Lower leg skin (tissue), 4 donors: Measurements from ENCODE around the gene RAB13. TPM values are rescaled to one million over a fixed set of nuclear protein-coding genes. Genes with fewer than 3 reads are reported as not detected.

Experiments
- DNase-seq, 2 donors: peaks; one replicate each; pipeline ENCODE4 v3.0.0-alpha.2; 2019; ENCODE audit warnings: low spot score in 2 of 2
- H3K4me3 ChIP-seq: fragments of 200-600 bp; sonication (generic); 2 replicates; pipeline ENCODE4 v1.5.1; 2017; ENCODE audit warnings: mild to moderate bottlenecking, low read depth; ENCODE audit not compliant: poor library complexity, severe bottlenecking
- POLR2A ChIP-seq, 2 donors: fragments of 450-650 bp; IDR thresholded peaks; one replicate each; pipeline ENCODE4 v1.6.1; 2016 to 2017; ENCODE audit warnings: antibody characterized with exemption in 2 of 2, mild to moderate bottlenecking in 1 of 2, moderate library complexity in 1 of 2
- WGBS, 2 donors: methylation state at CpG; one replicate each; pipeline ENCODE4 v1.1.5; 2018; 5-methylcytosine and 5-hydroxymethylcytosine counted together
- intact Hi-C: fragments of 100-400 bp; cut with DNase I; formaldehyde crosslinking; loops from one replicate; pipeline ENCODE4 v1.15.0; 2023; ENCODE audit warnings: low total_unique reads
- total RNA-seq, 4 donors: library from RNA; depleted of rRNA; stranded (reverse); fragments of >200 nt; gene quantifications; one replicate each; pipeline ENCODE4 v1.1.0, GENCODE V29; 2016
- TF ChIP-seq, protein P1 (sequence below), 3 donors: fragments of 450-650 bp; IDR thresholded peaks; one replicate each; pipeline ENCODE4 v1.5.1; 2016; ENCODE audit warnings: antibody characterized with exemption in 3 of 3, mild to moderate bottlenecking in 3 of 3, moderate library complexity in 2 of 3

The RAB13 gene
- total RNA-seq, 4 donors from 2014 or later, result 15.6 to 29.4 (median 25.4) TPM

DNA sequence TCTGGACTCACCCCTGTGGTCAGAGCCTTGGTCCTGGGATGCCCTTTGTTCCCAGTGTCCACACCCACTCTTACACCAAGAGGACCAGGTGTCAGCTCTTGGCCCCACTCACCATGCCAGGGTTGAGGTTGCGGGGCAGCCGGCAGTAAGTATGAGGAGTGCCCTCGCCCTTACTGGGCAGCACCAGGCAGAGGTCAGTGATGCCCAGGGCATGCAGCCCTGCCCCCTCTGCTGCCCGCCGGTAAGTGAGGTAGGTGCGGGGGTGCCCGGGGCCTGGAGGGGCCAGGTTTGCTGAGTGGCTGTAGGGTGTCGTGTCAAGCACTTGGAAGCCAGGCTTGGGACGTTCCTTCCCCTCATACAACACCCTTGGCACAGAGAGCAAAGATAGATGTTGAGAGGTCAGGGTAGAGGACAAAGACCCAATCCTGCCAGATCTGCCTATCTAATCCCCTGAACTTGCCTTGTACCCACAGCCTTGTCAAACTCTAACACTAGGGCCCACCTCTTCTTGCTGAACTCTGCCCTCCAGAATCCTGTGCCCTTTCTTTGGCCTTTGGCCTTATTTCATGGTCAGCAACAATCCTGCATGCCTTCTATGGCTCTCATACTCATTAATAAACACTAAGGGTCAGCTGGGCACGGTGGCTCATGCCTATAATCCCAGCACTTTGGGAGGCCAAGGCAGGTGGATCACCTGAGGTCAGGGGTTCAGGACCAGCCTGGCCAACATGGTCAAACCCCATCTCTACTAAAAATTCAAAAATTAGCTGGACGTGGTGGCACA, 43.2 kb downstream of the RAB13 start:
- no peak for DNase-seq
- 87 to 89% methylated on average over 9 to 11 of the region's 11 CpGs for WGBS, 2 donors
- intact Hi-C loops, result no loop called here

GRCh38 chr1:153941826-153942725, 44.1 kb downstream of the RAB13 start:
- H3K4me3 ChIP-seq, result no peak overlapping the region
- TF ChIP-seq POLR2A (IDR thresholded peaks at IDR 0.05), result no peak
- TF ChIP-seq, protein P1, sequence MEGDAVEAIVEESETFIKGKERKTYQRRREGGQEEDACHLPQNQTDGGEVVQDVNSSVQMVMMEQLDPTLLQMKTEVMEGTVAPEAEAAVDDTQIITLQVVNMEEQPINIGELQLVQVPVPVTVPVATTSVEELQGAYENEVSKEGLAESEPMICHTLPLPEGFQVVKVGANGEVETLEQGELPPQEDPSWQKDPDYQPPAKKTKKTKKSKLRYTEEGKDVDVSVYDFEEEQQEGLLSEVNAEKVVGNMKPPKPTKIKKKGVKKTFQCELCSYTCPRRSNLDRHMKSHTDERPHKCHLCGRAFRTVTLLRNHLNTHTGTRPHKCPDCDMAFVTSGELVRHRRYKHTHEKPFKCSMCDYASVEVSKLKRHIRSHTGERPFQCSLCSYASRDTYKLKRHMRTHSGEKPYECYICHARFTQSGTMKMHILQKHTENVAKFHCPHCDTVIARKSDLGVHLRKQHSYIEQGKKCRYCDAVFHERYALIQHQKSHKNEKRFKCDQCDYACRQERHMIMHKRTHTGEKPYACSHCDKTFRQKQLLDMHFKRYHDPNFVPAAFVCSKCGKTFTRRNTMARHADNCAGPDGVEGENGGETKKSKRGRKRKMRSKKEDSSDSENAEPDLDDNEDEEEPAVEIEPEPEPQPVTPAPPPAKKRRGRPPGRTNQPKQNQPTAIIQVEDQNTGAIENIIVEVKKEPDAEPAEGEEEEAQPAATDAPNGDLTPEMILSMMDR (IDR thresholded peaks at IDR 0.05), result no peak
- intact Hi-C loops, result no loop called here
- 93 to 94% methylated on average over 30 to 34 of the region's 34 CpGs for WGBS, 2 donors
- no peak for DNase-seq

More for the DNA sequence above, 43.2 kb downstream of the RAB13 start:
- TF ChIP-seq, protein P1 (IDR thresholded peaks at IDR 0.05), result no peak
- TF ChIP-seq POLR2A (IDR thresholded peaks at IDR 0.05), result no peak
- no peak overlapping the region for H3K4me3 ChIP-seq

DNA sequence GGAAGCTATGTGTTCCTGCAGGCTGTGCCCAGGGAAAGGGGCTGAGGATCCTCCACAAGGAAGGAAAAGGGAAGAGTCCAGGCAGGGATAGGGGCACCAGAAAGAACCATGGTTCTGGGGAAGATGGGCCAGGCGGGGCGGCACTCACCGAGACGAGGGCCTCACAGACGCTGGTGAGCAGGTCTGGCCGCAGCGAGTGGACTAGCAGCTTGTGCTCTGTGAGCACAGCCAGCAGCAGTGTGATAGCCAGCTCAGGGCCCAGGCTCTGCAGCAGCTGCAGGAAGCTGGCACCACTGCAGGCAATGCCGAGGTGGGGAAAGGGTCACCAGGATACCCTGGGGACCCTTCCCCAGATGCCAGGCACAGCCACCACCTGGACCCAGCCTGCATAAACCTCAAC, 45.4 kb downstream of the RAB13 start:
- H3K4me3 ChIP-seq, result no peak overlapping the region
- WGBS, 2 donors, result 92 to 97% methylated on average over 8 of the region's 8 CpGs
- DNase-seq, result no peak
- intact Hi-C loops, result no loop called here
- no peak for TF ChIP-seq POLR2A (IDR thresholded peaks at IDR 0.05)
- TF ChIP-seq, protein P1 (IDR thresholded peaks at IDR 0.05), result no peak

GRCh38 chr1:153939476-153939875, 46.7 kb downstream of the RAB13 start:
- no peak for TF ChIP-seq POLR2A (IDR thresholded peaks at IDR 0.05)
- TF ChIP-seq, protein P1 (IDR thresholded peaks at IDR 0.05), result no peak
- H3K4me3 ChIP-seq, result no peak overlapping the region
- intact Hi-C loops, result no loop called here
- DNase-seq, result no peak
- WGBS, 2 donors, result 80 to 92% methylated on average over 3 to 12 of the region's 12 CpGs

DNA sequence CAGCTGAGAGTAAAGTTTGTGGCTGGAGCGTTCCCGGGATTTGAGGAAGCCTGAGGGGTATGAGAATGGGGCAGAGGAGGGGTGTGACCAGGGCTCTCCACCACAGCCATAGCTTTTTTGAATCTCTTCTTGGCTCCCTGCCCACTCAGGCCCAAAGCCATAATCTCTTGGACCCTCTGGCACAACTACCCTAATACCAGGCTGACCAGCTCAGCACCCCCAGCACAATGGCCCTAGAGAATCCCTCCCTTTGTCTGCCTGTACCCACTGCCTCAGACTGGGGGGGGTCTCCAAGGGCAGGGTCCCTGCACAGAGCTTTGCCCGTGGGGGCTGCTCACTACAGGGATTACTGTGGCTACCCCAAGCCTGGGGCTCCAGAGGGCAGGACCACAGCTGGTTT, 47.1 kb downstream of the RAB13 start:
- intact Hi-C loops, result no loop called here
- 77 to 87% methylated on average over 3 of the region's 3 CpGs for WGBS, 2 donors
- DNase-seq, result no peak
- TF ChIP-seq, protein P1 (IDR thresholded peaks at IDR 0.05), result no peak
- no peak for TF ChIP-seq POLR2A (IDR thresholded peaks at IDR 0.05)
- H3K4me3 ChIP-seq, result no peak overlapping the region
